H1 (cell line): ENCODE data around the gene DDB1. TPM values are rescaled to one million over a fixed set of nuclear protein-coding genes. Genes with fewer than 3 reads are reported as not detected.

Experiments
- CTCF ChIA-PET: fragments of 300-600 bp; sonication (Branson Sonifier 250); formaldehyde crosslinking; loops from one replicate; lab custom pipeline; 2021; ENCODE audit not compliant: partially characterized antibody; lab: Charles Lee
- POLR2A ChIA-PET: fragments of 300-600 bp; sonication (Branson Sonifier 250); formaldehyde crosslinking; loops from one replicate; lab custom pipeline; 2021; ENCODE audit warnings: inconsistent platforms; ENCODE audit not compliant: partially characterized antibody; lab: Charles Lee
- DNase-seq, 2 experiments: peaks; one replicate each; pipeline versions ENCODE4 v3.0.0 to v3.0.0-alpha.2; 2010 to 2022; ENCODE audit warnings: low spot score in 2 of 2, low read depth in 1 of 2, mixed read lengths in 1 of 2
- FAIRE-seq: peaks from 2 replicates; lab custom pipeline; 2011; peaks lifted over from hg19 to GRCh38; lab: Jason Lieb, UNC
- H2AFZ ChIP-seq: 2 replicates; pipeline ENCODE4 v1.8.1; 2012; ENCODE audit warnings: low read length, inconsistent platforms
- H2AK5ac ChIP-seq: 2 replicates; pipeline ENCODE4 v1.6.1; 2013; ENCODE audit warnings: low read depth, low read length
- H2BK120ac ChIP-seq: replicated peaks from 2 replicates; pipeline ENCODE3; 2013; ENCODE audit warnings: low read depth, low read length, inconsistent platforms
- H2BK12ac ChIP-seq: 2 replicates; pipeline ENCODE4 v1.6.1; 2013; ENCODE audit warnings: low read depth, low read length
- H2BK15ac ChIP-seq: 2 replicates; pipeline ENCODE4 v1.6.1; 2013; ENCODE audit warnings: low read length
- H2BK20ac ChIP-seq: 2 replicates; pipeline ENCODE4 v1.6.1; 2013; ENCODE audit warnings: low read length
- H2BK5ac ChIP-seq: 2 replicates; pipeline ENCODE4 v1.6.1; 2013; ENCODE audit warnings: low read depth, low read length
- H3K14ac ChIP-seq: 2 replicates; pipeline ENCODE4 v1.6.1; 2013; ENCODE audit warnings: inconsistent platforms; ENCODE audit not compliant: insufficient read length
- H3K18ac ChIP-seq: 2 replicates; pipeline ENCODE4 v1.6.1; 2013; ENCODE audit warnings: low read length; ENCODE audit errors: extremely low read depth
- H3K23ac ChIP-seq: 2 replicates; pipeline ENCODE4 v1.6.1; 2013; ENCODE audit warnings: inconsistent platforms; ENCODE audit not compliant: insufficient read length
- H3K23me2 ChIP-seq: 2 replicates; pipeline ENCODE4 v1.6.1; 2013; ENCODE audit warnings: low read depth, low read length
- H3K27ac ChIP-seq: 2 replicates; pipeline ENCODE4 v1.6.1; 2011; ENCODE audit warnings: low read depth, low read length, inconsistent platforms
- H3K27me3 ChIP-seq, 4 experiments: replicated peaks in 1 of 4; 1 replicate in 1 of 4; 2 replicates in 3 of 4; pipeline versions ENCODE4 v1.6.1 to v1.8.1; 2011 to 2013; ENCODE audit warnings: low read length in 3 of 4, mild to moderate bottlenecking in 3 of 4, inconsistent platforms in 2 of 4, mixed read lengths in 2 of 4, moderate library complexity in 1 of 4; ENCODE audit not compliant: control insufficient read depth in 3 of 4, insufficient read depth in 3 of 4; ENCODE audit errors: extremely low read depth in 1 of 4
- H3K36me3 ChIP-seq, 4 experiments: 2 replicates each; pipeline versions ENCODE4 v1.6.1 to v1.8.1; 2011 to 2013; ENCODE audit warnings: mild to moderate bottlenecking in 4 of 4, low read length in 3 of 4, moderate library complexity in 2 of 4, control low read depth in 1 of 4, inconsistent platforms in 1 of 4; ENCODE audit not compliant: insufficient read depth in 4 of 4, control insufficient read depth in 2 of 4
- H3K4ac ChIP-seq: replicated peaks from 2 replicates; pipeline ENCODE3; 2013; ENCODE audit warnings: low read length, low read depth, mixed read lengths, inconsistent platforms; ENCODE audit not compliant: insufficient read length
- H3K4me1 ChIP-seq, 4 experiments: replicated peaks in 1 of 4; 1 replicate in 1 of 4; 2 replicates in 3 of 4; pipeline versions ENCODE4 v1.6.1 to v1.8.1; 2011 to 2013; ENCODE audit warnings: low read length in 3 of 4, inconsistent platforms in 2 of 4, mixed read lengths in 1 of 4; ENCODE audit not compliant: insufficient read depth in 4 of 4, control insufficient read depth in 3 of 4
- H3K4me2 ChIP-seq, 2 experiments: 2 replicates each; pipeline versions ENCODE4 v1.6.1 to v1.8.1; 2011 to 2013; ENCODE audit warnings: low read depth in 2 of 2, low read length in 2 of 2, control low read depth in 1 of 2, inconsistent platforms in 1 of 2, mild to moderate bottlenecking in 1 of 2; ENCODE audit not compliant: insufficient read depth in 1 of 2
- H3K4me3 ChIP-seq, 4 experiments: fragments of 200-600, 300-600 bp in 1 of 4; sonication (generic), shearing (Covaris generic), sonication (Bioruptor Twin) in 1 of 4; 2 replicates each; pipeline versions ENCODE4 v1.5.1 to v1.8.1; 2011 to 2016; ENCODE audit warnings: low read length in 4 of 4, low read depth in 3 of 4, control low read depth in 2 of 4, inconsistent platforms in 2 of 4, mild to moderate bottlenecking in 2 of 4, mixed read lengths in 1 of 4, moderate library complexity in 1 of 4; ENCODE audit not compliant: insufficient read depth in 2 of 4; ENCODE audit errors: extremely low read depth in 1 of 4
- H3K56ac ChIP-seq: replicated peaks from 2 replicates; pipeline ENCODE3; 2013; ENCODE audit warnings: low read depth, mild to moderate bottlenecking, mixed read lengths, low read length, inconsistent platforms; ENCODE audit not compliant: insufficient read length
- H3K79me1 ChIP-seq: 2 replicates; pipeline ENCODE4 v1.6.1; 2013; ENCODE audit warnings: low read depth, low read length, control low read depth
- H3K79me2 ChIP-seq, 2 experiments: 2 replicates each; pipeline versions ENCODE4 v1.6.1 to v1.8.1; 2012 to 2013; ENCODE audit warnings: low read length in 2 of 2, mild to moderate bottlenecking in 2 of 2, inconsistent platforms in 1 of 2; ENCODE audit not compliant: insufficient read depth in 2 of 2, control insufficient read depth in 1 of 2
- H3K9ac ChIP-seq, 4 experiments: replicated peaks in 1 of 4; 1 replicate in 1 of 4; 2 replicates in 3 of 4; pipeline versions ENCODE4 v1.6.1 to v1.8.1; 2011 to 2013; ENCODE audit warnings: low read depth in 3 of 4, low read length in 3 of 4, control low read depth in 2 of 4, mild to moderate bottlenecking in 2 of 4, moderate library complexity in 2 of 4, inconsistent platforms in 1 of 4; ENCODE audit errors: extremely low read depth in 1 of 4
- H3K9me3 ChIP-seq, 2 experiments: 2 replicates each; pipeline versions ENCODE4 v1.6.1 to v1.8.1; 2012 to 2013; ENCODE audit warnings: mild to moderate bottlenecking in 2 of 2, moderate library complexity in 2 of 2, control low read depth in 1 of 2, inconsistent platforms in 1 of 2, low read depth in 1 of 2, low read length in 1 of 2, mixed read lengths in 1 of 2; ENCODE audit not compliant: insufficient read depth in 2 of 2
- H4K20me1 ChIP-seq, 2 experiments: replicated peaks in 1 of 2; 2 replicates each; pipeline versions ENCODE3 to v1.8.1; 2011 to 2013; ENCODE audit warnings: inconsistent platforms in 2 of 2, low read length in 2 of 2, mild to moderate bottlenecking in 1 of 2; ENCODE audit not compliant: insufficient read depth in 2 of 2, control insufficient read depth in 1 of 2
- H4K5ac ChIP-seq: 2 replicates; pipeline ENCODE4 v1.6.1; 2013; ENCODE audit warnings: low read length, low read depth, mixed read lengths, inconsistent platforms; ENCODE audit not compliant: insufficient read length
- H4K8ac ChIP-seq: 2 replicates; pipeline ENCODE4 v1.8.0; 2013; ENCODE audit warnings: mild to moderate bottlenecking, moderate library complexity, low read length, inconsistent platforms; ENCODE audit not compliant: insufficient read depth; ENCODE audit errors: extremely low read depth
- H4K91ac ChIP-seq: replicated peaks from 2 replicates; pipeline ENCODE3; 2013; ENCODE audit warnings: low read length, mixed read lengths, inconsistent platforms; ENCODE audit not compliant: insufficient read length
- HDAC6 ChIP-seq: IDR thresholded peaks from one replicate; pipeline ENCODE4 v1.7.1; 2012; ENCODE audit warnings: low read depth, mild to moderate bottlenecking, inconsistent platforms, low read length, moderate library complexity
- JUND ChIP-seq: IDR thresholded peaks from 2 replicates; pipeline ENCODE4 v1.6.1; 2011; ENCODE audit warnings: mild to moderate bottlenecking, improper control_type of control experiment, low read length
- RBBP5 ChIP-seq: IDR thresholded peaks from 2 replicates; pipeline ENCODE4 v1.7.1; 2012; ENCODE audit warnings: low read depth, mild to moderate bottlenecking, inconsistent platforms, low read length, moderate library complexity, borderline replicate concordance
- TAF7 ChIP-seq: optimal IDR thresholded peaks from 2 replicates; pipeline ENCODE3; 2011; ENCODE audit warnings: low read depth, mild to moderate bottlenecking, inconsistent platforms, low read length, moderate library complexity, borderline replicate concordance
- whole genome bisulfite sequencing, 2 experiments: shearing (Covaris generic) in 1 of 2; methylation state at CpG; one replicate each; pipeline versions ENCODE4 v1.1.6 to v1.1.7; 2013 to 2015; ENCODE audit warnings: low lambda C conversion rate in 2 of 2, mixed read lengths in 2 of 2, inconsistent platforms in 1 of 2, low coverage in 1 of 2, missing lambda C conversion rate in 1 of 2; ENCODE audit not compliant: insufficient replicate concordance in 2 of 2, insufficient coverage in 1 of 2, insufficient read length in 1 of 2; ENCODE audit errors: extremely low coverage in 1 of 2, missing lambda C conversion rate in 1 of 2; 5-methylcytosine and 5-hydroxymethylcytosine counted together
- polyA plus RNA-seq, 7 experiments: library from polyadenylated mRNA; depleted of rRNA in 3 of 7; stranded (reverse) in 5 of 7; unstranded in 2 of 7; fragments of >200 nt in 5 of 7; fragments of 200-250 nt in 2 of 7; gene quantifications; 1 replicate in 5 of 7; 2 replicates in 1 of 7; 4 replicates in 1 of 7; pipeline versions ENCODE4 v1.2.1 to v1.2.3, GENCODE V29; 2011 to 2013; ENCODE audit warnings: missing spikeins in 2 of 7, mixed read lengths in 2 of 7
- total RNA-seq: library from RNA; stranded (reverse); fragmentation: NEBNext Ultra II Directional; extraction: Animal tissue kit (Norgen Biotek cat#: 25700); gene quantifications from 2 replicates; pipeline ENCODE4 v1.2.1, GENCODE V29; 2021

DDB1 gene
- total and polyA plus RNA-seq, 2 of the 8 experiments (the other 6 are each of a cell fraction or from before 2014, with no cell fraction given): 275 to 306 TPM

- TF ChIP-seq HDAC6 (no peak), RBBP5 (no peak), TAF7 (no peak), JUND (no peak)
Measured at GRCh38 chr11:61277186-61278000, 55.5 kb downstream of the DDB1 start.

More at GRCh38 chr11:61277186-61278000, 55.5 kb downstream of the DDB1 start:
- Histone ChIP-seq H4K5ac (no peak overlapping the region), H2AFZ (no peak overlapping the region), H2AK5ac (no peak overlapping the region), H4K20me1 (peaks cover 2 to 7% of the 10 kb centered on the region in 2 experiments), H2BK20ac (no peak overlapping the region), H3K23me2 (peaks cover 5% of the 10 kb centered on the region), H3K9me3 (no peaks in the 10 kb centered on the region), H2BK15ac (no peak overlapping the region), H2BK12ac (no peak overlapping the region), H3K4me1 (peaks cover 0 to 8% (median 5%) of the 10 kb centered on the region in 4 experiments; a peak in 4 of 7 replicates), H4K8ac (no peak overlapping the region), H4K91ac (no peak overlapping the region), H3K27ac (no peak overlapping the region), H3K79me2 (no peaks in the 10 kb centered on the region; a peak in 1 of 4 replicates), H3K27me3 (peaks cover 0 to 3% (median under 1%) of the 10 kb centered on the region in 4 experiments; a peak in 4 of 7 replicates), H3K79me1 (peaks cover 2% of the 10 kb centered on the region; the same call in 1 of the 2 replicates), H2BK5ac (no peak overlapping the region), H3K4ac (no peak overlapping the region), H3K4me2 (no peak overlapping the region), H3K9ac (no peak overlapping the region), H3K56ac (no peak overlapping the region), H3K36me3 (peaks cover 0 to 7% (median 1%) of the 10 kb centered on the region in 4 experiments; a peak in 4 of 8 replicates), H3K23ac (no peak overlapping the region), H3K4me3 (no peak overlapping the region), H3K18ac (no peak overlapping the region), H2BK120ac (no peak overlapping the region), H3K14ac (no peak overlapping the region)
- WGBS, 2 experiments: 88% methylated on average over 13 of the region's 14 CpGs; no CpG with 5 or more reads in 1 of the 2 experiments
- DNase-seq (no peak), FAIRE-seq (no peak)
- ChIA-PET CTCF (interaction anchor here (0.6 to 7.2 kb wide), 7 partner anchors 11 to 358 kb away, joined by 3 to 32 read pairs (median 4); partner anchors contain the start of gene VWCE), POLR2A (interaction anchor here (0.6 to 1.4 kb wide), 2 partner anchors 16 to 17 kb away, joined by 3 to 7 read pairs; partner anchors contain the start of gene VWCE)
